Tibial artery (tissue), 4 donors: ENCODE results near the gene WDR36.

Source experiments
- DNase-seq, 2 donors: peaks; one replicate each; pipeline ENCODE4 v3.0.0-alpha.2; 2019
- H3K27ac ChIP-seq, 2 donors: fragments of 200-600 bp; sonication (generic) in 1 of 2; 1 replicate in 1 of 2; 2 replicates in 1 of 2; pipeline ENCODE4 v1.5.1; 2018 to 2019; ENCODE audit warnings: mild to moderate bottlenecking in 1 of 2
- H3K27me3 ChIP-seq, 2 donors: fragments of 200-600 bp; sonication (generic) in 1 of 2; one replicate each; pipeline versions ENCODE4 v1.5.1 to v1.6.0; 2016 to 2019
- H3K36me3 ChIP-seq, 3 donors: fragments of 200-600 bp; sonication (generic) in 2 of 3; one replicate each; pipeline ENCODE4 v1.5.1; 2016 to 2019; ENCODE audit warnings: mild to moderate bottlenecking in 2 of 3
- H3K4me1 ChIP-seq, 4 donors: fragments of 200-600 bp; sonication (generic) in 2 of 4; 1 replicate in 3 of 4; 2 replicates in 1 of 4; pipeline ENCODE4 v1.5.1; 2016 to 2019
- H3K4me3 ChIP-seq, 2 donors: fragments of 200-600 bp; sonication (generic) in 1 of 2; 1 replicate in 1 of 2; 2 replicates in 1 of 2; pipeline ENCODE4 v1.5.1; 2018 to 2019; ENCODE audit warnings: mild to moderate bottlenecking in 2 of 2
- H3K9me3 ChIP-seq, 3 donors: fragments of 200-600 bp; sonication (generic) in 1 of 3; one replicate each; pipeline ENCODE4 v1.5.1; 2016 to 2019
- intact Hi-C: fragments of 100-400 bp; cut with DNase I; formaldehyde crosslinking; loops from one replicate; pipeline ENCODE4 v1.15.0; 2023; ENCODE audit warnings: low total_unique reads
- TF ChIP-seq, protein P1 (sequence below), 2 experiments: fragments of 200-600 bp in 1 of 2; fragments of 450-650 bp in 1 of 2; IDR thresholded peaks; one replicate each; pipeline ENCODE4 v1.5.1; 2017 to 2019; ENCODE audit warnings: antibody characterized with exemption in 2 of 2, mild to moderate bottlenecking in 1 of 2, moderate library complexity in 1 of 2

The WDR36 gene

DNA sequence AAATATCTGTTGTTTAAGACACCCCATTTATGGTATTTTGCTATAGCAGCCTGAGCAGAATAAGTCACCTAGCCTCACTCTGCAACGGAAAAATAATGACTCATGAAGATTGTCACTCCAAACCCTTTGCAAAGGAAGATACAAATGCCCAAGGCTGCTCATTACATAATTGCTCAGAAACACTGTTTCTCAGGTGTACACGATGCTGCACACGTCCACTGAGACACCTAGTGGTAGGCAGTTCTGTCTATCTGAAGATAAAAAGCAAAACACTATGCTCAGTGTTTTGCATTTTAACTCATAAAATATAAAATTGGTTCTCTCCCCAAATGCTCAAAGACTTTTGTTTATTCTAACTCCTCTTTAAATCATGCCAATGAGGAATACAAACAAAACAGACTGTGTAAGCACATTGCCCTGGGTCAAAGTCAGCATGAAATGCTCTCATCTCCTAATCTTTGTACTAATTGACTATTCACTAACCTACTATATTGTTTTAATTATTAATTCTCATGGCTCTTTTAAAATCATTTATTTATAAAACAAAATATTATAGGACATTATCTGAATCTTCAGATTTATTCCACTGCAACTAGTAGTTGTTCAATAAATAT is 28.3 kb upstream of the WDR36 start:
- Histone ChIP-seq H3K27ac (no peak overlapping the region), H3K36me3 (no peaks in the 10 kb centered on the region), H3K27me3 (no peaks in the 10 kb centered on the region), H3K4me3 (no peak overlapping the region), H3K9me3 (no peaks in the 10 kb centered on the region), H3K4me1 (no peaks in the 10 kb centered on the region)
- intact Hi-C loops, result no loop called here
- TF ChIP-seq, protein P1, sequence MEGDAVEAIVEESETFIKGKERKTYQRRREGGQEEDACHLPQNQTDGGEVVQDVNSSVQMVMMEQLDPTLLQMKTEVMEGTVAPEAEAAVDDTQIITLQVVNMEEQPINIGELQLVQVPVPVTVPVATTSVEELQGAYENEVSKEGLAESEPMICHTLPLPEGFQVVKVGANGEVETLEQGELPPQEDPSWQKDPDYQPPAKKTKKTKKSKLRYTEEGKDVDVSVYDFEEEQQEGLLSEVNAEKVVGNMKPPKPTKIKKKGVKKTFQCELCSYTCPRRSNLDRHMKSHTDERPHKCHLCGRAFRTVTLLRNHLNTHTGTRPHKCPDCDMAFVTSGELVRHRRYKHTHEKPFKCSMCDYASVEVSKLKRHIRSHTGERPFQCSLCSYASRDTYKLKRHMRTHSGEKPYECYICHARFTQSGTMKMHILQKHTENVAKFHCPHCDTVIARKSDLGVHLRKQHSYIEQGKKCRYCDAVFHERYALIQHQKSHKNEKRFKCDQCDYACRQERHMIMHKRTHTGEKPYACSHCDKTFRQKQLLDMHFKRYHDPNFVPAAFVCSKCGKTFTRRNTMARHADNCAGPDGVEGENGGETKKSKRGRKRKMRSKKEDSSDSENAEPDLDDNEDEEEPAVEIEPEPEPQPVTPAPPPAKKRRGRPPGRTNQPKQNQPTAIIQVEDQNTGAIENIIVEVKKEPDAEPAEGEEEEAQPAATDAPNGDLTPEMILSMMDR (IDR thresholded peaks at IDR 0.05), result peak; percentile 17 to 29
- no peak for DNase-seq

DNA sequence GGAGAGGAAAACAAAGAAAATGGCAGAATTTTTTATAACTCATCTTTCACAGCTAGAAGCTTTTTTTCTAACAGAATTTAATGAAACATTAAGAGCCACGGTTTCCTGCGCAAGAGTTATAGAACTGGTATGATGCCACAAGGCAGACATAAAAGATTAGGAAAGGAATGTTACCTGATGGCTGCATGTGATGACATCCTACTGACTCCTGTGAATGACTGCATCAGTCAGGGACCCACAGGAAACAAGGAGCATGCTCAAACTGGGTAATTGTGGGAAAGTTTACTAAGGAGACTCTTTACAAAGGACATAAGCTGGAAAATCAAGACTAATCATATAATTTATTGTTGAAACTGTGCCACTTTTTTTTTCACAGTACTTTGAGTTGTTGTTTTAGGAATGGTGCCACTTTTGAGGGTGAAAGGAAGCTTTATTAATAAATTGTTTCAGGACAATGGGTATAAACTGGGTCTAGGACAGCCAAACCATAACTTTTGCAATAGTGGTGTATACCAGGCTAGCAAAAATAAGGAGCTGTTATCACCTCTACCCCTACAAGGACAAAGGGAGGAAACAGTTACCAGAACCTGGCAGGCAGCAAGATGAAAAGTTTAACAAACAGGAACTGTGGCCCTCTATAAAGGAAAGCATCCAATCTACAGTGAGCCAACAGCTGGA is 25.7 kb upstream of the WDR36 start:
- no peaks in the 10 kb centered on the region for H3K9me3 ChIP-seq
- TF ChIP-seq, protein P1 (IDR thresholded peaks at IDR 0.05), result no peak
- H3K27ac ChIP-seq, result no peak overlapping the region
- DNase-seq, result no peak
- no peaks in the 10 kb centered on the region for H3K27me3 ChIP-seq
- no peak overlapping the region for H3K4me3 ChIP-seq
- H3K36me3 ChIP-seq, result no peaks in the 10 kb centered on the region
- intact Hi-C loops, result no loop called here
- peaks cover 0 to 16% (median 2%) of the 10 kb centered on the region in 4 donors for H3K4me1 ChIP-seq

DNA sequence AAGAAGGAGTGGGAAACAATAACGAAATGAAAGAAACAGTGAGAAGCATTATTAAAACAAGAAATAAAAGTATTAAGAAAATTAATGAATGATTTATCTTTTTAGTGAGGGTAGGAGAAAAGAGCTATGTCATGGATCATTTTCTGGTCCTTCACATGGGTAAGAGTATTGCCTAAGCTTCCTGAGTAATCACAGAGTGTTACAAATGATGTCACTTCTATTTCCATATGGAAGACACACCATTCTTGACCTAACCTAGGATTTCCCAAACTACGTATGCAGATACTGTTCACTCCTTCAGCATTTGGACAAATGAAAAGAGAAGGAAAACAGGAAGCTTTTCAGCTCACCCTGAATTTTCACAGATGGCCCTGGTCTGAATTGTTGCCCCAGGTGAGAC is 23.9 kb upstream of the WDR36 start:
- intact Hi-C loops, result no loop called here
- H3K27ac ChIP-seq, result no peak overlapping the region
- H3K27me3 ChIP-seq, result no peaks in the 10 kb centered on the region
- H3K9me3 ChIP-seq, result no peaks in the 10 kb centered on the region
- DNase-seq, result no peak
- H3K4me3 ChIP-seq, result no peak overlapping the region
- no peaks in the 10 kb centered on the region for H3K36me3 ChIP-seq
- TF ChIP-seq, protein P1 (IDR thresholded peaks at IDR 0.05), result no peak
- peaks cover 0 to 16% (median 2%) of the 10 kb centered on the region in 4 donors for H3K4me1 ChIP-seq

DNA sequence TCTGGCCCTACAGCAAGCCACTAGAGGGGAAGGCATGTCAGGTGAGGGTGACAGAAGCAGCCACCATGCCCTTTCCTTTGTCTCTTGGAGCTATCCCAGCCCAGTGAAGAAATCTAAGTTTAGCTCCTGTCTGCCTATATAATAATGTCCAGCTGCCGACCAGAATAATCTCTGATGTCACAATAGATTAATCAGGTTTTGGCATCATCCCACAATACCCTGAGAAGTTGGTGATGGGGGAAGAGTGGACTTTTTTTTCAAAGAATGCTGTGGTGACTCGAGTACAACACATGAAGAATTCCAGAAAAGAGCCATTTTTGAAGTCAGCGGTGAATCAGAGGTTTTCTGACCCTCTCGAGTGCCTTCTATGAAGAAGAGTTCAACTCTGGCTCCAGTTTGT is 22.3 kb upstream of the WDR36 start:
- H3K36me3 ChIP-seq, result no peaks in the 10 kb centered on the region
- no peaks in the 10 kb centered on the region for H3K9me3 ChIP-seq
- no peaks in the 10 kb centered on the region for H3K27me3 ChIP-seq
- H3K27ac ChIP-seq, result no peak overlapping the region
- intact Hi-C loops, result no loop called here
- DNase-seq, result no peak
- peaks cover 0 to 26% (median 5%) of the 10 kb centered on the region in 4 donors for H3K4me1 ChIP-seq
- TF ChIP-seq, protein P1 (IDR thresholded peaks at IDR 0.05), result no peak
- peak overlapping the region; percentile 31 to 46 for H3K4me3 ChIP-seq

DNA sequence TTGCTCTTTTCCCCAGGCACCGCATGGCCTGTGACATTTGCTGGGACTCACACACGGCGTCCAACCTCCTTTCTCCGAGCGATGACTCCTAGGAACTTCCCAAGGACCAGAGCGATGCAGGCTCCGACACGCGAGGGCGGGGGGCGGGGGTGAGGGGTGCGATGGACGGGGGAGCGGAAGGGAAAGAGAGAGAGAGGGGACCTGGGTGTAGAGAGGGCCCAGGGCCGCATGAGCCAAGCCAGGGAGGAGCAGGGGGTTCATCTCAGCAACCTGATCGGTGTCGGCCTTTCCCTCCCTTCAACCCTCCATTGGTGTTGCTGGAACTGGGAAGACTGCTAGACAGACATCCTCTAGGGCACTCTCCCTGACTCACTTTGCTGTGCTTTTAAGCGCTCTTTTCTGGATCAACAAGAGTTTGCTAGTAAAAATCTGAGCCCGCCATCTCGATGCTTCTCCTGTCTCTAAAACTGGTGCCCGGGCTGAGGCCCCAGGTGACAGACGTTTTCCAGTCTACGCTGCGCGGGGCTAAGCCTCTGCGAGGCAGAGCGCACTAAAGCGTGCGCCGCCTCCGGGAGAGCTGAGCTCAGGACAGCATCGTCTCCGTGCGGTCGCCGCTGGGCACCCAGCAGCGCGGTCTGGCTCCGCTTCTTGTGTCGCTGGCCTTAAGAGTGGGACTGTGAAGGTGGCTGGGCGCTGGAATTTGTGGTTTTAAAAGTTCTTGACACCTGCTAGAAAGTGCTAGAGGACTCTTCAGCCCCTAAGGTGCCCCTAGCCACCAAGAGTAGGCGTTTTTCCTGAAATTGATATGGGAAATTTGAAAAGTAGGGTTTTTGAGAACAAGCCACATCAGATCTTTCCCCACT is 21.6 kb upstream of the WDR36 start:
- intact Hi-C loops, result no loop called here

More for the DNA sequence above, 21.6 kb upstream of the WDR36 start:
- peak; percentile 26 to 63 for DNase-seq
- peaks cover 0 to 28% (median 5%) of the 10 kb centered on the region in 4 donors for H3K4me1 ChIP-seq
- no peaks in the 10 kb centered on the region for H3K36me3 ChIP-seq
- no peak overlapping the region for H3K27ac ChIP-seq
- H3K9me3 ChIP-seq, result no peaks in the 10 kb centered on the region
- no peaks in the 10 kb centered on the region for H3K27me3 ChIP-seq
- TF ChIP-seq, protein P1 (IDR thresholded peaks at IDR 0.05), result no peak
- H3K4me3 ChIP-seq, result peak overlapping the region; percentile 31 to 46
